GM23338 (cell line): ENCODE results near the gene DTHD1. TPM values are rescaled to one million over a fixed set of nuclear protein-coding genes. Genes with fewer than 3 reads are reported as not detected.

Experiments used
- ATAC-seq: fragments of 200-7000 bp; cut with Tn5 transposase; 3 replicates; pipeline ENCODE4 v1.9.1; 2020
- DNase-seq: peaks from one replicate; pipeline ENCODE4 v3.0.0-alpha.2; 2015; ENCODE audit warnings: low spot score
- H2AFZ ChIP-seq: fragments of 200-600 bp; sonication (generic); 2 replicates; pipeline ENCODE4 v1.8.0; 2016; ENCODE audit warnings: antibody characterized with exemption, mild to moderate bottlenecking, moderate library complexity
- H3F3A ChIP-seq: fragments of 200-600 bp; sonication (generic); replicated peaks from 2 replicates; pipeline ENCODE4 v1.8.0; 2017; ENCODE audit warnings: antibody characterized with exemption, mixed run types, low read depth
- H3K27ac ChIP-seq: fragments of 200-600 bp; sonication (generic); 2 replicates; pipeline ENCODE4 v1.6.1; 2016; ENCODE audit warnings: low read depth
- H3K27me3 ChIP-seq: fragments of 200-600 bp; sonication (generic); 2 replicates; pipeline ENCODE4 v1.8.0; 2016; ENCODE audit warnings: mild to moderate bottlenecking, mixed run types, moderate library complexity; ENCODE audit not compliant: insufficient read depth
- H3K36me3 ChIP-seq: fragments of 200-600 bp; sonication (generic); 2 replicates; pipeline ENCODE4 v1.8.0; 2016; ENCODE audit warnings: mild to moderate bottlenecking; ENCODE audit not compliant: insufficient read depth
- H3K4me1 ChIP-seq: fragments of 200-600 bp; sonication (generic); 2 replicates; pipeline ENCODE4 v1.8.0; 2016; ENCODE audit warnings: mild to moderate bottlenecking, moderate library complexity; ENCODE audit not compliant: insufficient read depth
- H3K4me2 ChIP-seq: fragments of 200-600 bp; sonication (generic); 2 replicates; pipeline ENCODE4 v1.7.1; 2017; ENCODE audit warnings: mixed run types
- H3K4me3 ChIP-seq: fragments of 200-600 bp; sonication (generic); 2 replicates; pipeline ENCODE4 v1.6.1; 2016; ENCODE audit warnings: mixed run types
- H3K79me2 ChIP-seq: fragments of 200-600 bp; sonication (generic); replicated peaks from 2 replicates; pipeline ENCODE4 v1.8.0; 2017; ENCODE audit warnings: mild to moderate bottlenecking; ENCODE audit not compliant: insufficient read depth
- H3K9me2 ChIP-seq: fragments of 200-600 bp; sonication (generic); 2 replicates; pipeline ENCODE4 v1.8.0; 2017; ENCODE audit not compliant: insufficient read depth
- H4K20me1 ChIP-seq: fragments of 200-600 bp; sonication (generic); replicated peaks from 2 replicates; pipeline ENCODE4 v1.8.0; 2017; ENCODE audit warnings: mild to moderate bottlenecking; ENCODE audit not compliant: insufficient read depth
- H3K27ac Mint-ChIP-seq: 2 replicates; pipeline ENCODE4 v1.8.0; 2020; ENCODE audit warnings: inconsistent platforms, mild to moderate bottlenecking, moderate library complexity, mixed read lengths
- H3K27me3 Mint-ChIP-seq: 3 replicates; pipeline ENCODE4 v1.8.0; 2022; ENCODE audit warnings: low read depth, mild to moderate bottlenecking, moderate library complexity, mixed read lengths, inconsistent platforms; ENCODE audit not compliant: insufficient read depth, poor library complexity
- H3K36me3 Mint-ChIP-seq: 3 replicates; pipeline ENCODE4 v1.8.0; 2021; ENCODE audit warnings: low read depth, mild to moderate bottlenecking, inconsistent platforms, moderate library complexity, mixed read lengths
- H3K4me1 Mint-ChIP-seq: 3 replicates; pipeline ENCODE4 v1.8.0; 2020; ENCODE audit warnings: mild to moderate bottlenecking, inconsistent platforms, mixed read lengths
- H3K4me3 Mint-ChIP-seq: 3 replicates; pipeline ENCODE4 v1.8.0; 2021; ENCODE audit warnings: moderate library complexity, mild to moderate bottlenecking, inconsistent platforms, mixed read lengths
- H3K9me3 Mint-ChIP-seq: 3 replicates; pipeline ENCODE4 v1.8.0; 2020; ENCODE audit warnings: moderate library complexity, mild to moderate bottlenecking, inconsistent platforms, mixed read lengths
- EZH2 ChIP-seq: fragments of 200-600 bp; sonication (generic); IDR thresholded peaks from one replicate; pipeline ENCODE4 v1.8.0; 2017; ENCODE audit warnings: antibody characterized with exemption, mild to moderate bottlenecking, low read depth; ENCODE audit not compliant: unreplicated experiment
- STAT1 ChIP-seq: IDR thresholded peaks from one replicate; pipeline ENCODE4 v1.6.1; 2016; ENCODE audit warnings: antibody characterized with exemption; ENCODE audit not compliant: unreplicated experiment
- ZNF331 ChIP-seq: fragments of 250-450 bp; sonication (Bioruptor Pico); IDR thresholded peaks from 2 replicates; pipeline ENCODE4 v1.5.0; 2020; ENCODE audit warnings: low read depth, mild to moderate bottlenecking, moderate library complexity
- polyA plus RNA-seq: library from polyadenylated mRNA; unstranded; fragments of >200 nt; fragmentation: Nextera tagmentation; extraction: Ambion mirVana; gene quantifications from 2 replicates; pipeline ENCODE4 v1.2.1, GENCODE V29; 2016
- total RNA-seq: library from RNA; depleted of rRNA; stranded (reverse); fragments of >200 nt; shearing (Covaris generic); gene quantifications from 2 replicates; pipeline ENCODE4 v1.2.3, GENCODE V29; 2014
- TF ChIP-seq, protein P1 (sequence below), 2 experiments: fragments of 200-600 bp in 1 of 2; sonication (generic) in 1 of 2; conservative IDR thresholded peaks; 2 replicates each; pipeline versions ENCODE4 v1.5.1 to v1.6.1; 2016 to 2017; ENCODE audit warnings: antibody characterized with exemption in 2 of 2, low read depth in 2 of 2, mild to moderate bottlenecking in 2 of 2, moderate library complexity in 1 of 2
- TF ChIP-seq, protein P2 (sequence below): fragments of 250-450 bp; sonication (Bioruptor Pico); IDR thresholded peaks from 2 replicates; pipeline ENCODE4 v1.5.0; 2020; ENCODE audit warnings: mild to moderate bottlenecking, moderate library complexity
- TF ChIP-seq, protein P3 (sequence below): IDR thresholded peaks from one replicate; pipeline ENCODE4 v1.6.1; 2018; ENCODE audit warnings: antibody characterized with exemption; ENCODE audit not compliant: unreplicated experiment
- TF ChIP-seq, protein P4 (sequence below): IDR thresholded peaks from 2 replicates; pipeline ENCODE4 v1.6.1; 2016; ENCODE audit warnings: antibody characterized with exemption

DTHD1 gene
- total and polyA plus RNA-seq, 2 experiments from 2014 or later = not detected

DNA sequence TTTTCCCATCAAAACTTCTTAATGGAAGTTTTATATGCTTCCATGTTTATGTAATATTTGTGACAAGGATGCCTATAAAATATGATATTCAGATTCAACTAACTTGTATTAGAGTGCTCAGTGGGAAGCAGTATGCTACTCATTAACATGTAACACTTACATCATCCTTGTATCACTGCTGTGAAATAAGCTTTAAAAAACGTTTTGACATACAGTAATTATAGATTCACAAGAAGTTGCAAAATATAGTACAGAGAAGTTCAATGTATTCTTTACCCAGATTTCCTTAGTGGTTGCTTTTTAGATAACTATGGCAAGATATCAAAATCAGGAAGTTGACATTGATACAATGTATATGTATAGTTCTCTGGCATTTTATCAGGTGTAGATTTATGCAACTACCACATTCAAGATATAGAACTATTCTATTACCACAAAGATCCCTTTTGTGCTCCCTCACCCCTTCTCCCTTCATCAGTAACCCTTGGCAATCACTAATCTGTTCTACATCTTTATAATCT lies 56.3 kb downstream of the DTHD1 start:
- DNase-seq (no peak), ATAC-seq (no peak)
- no peaks in the 10 kb centered on the region for H3K9me2 ChIP-seq
- Mint-ChIP-seq H3K4me3 (no peak overlapping the region), H3K4me1 (no peaks in the 10 kb centered on the region), H3K36me3 (no peaks in the 10 kb centered on the region), H3K27ac (no peak overlapping the region), H3K9me3 (no peaks in the 10 kb centered on the region), H3K27me3 (no peaks in the 10 kb centered on the region)
- H4K20me1 ChIP-seq = no peaks in the 10 kb centered on the region
- no peaks in the 10 kb centered on the region for H3K4me1 ChIP-seq
- no peaks in the 10 kb centered on the region for H3F3A ChIP-seq
- no peak overlapping the region for H2AFZ ChIP-seq
- no peaks in the 10 kb centered on the region for H3K79me2 ChIP-seq
- H3K27me3 ChIP-seq = no peaks in the 10 kb centered on the region
- no peak overlapping the region for H3K4me3 ChIP-seq
- H3K27ac ChIP-seq = no peak overlapping the region
- no peaks in the 10 kb centered on the region for H3K36me3 ChIP-seq
- TF ChIP-seq STAT1 (no peak), EZH2 (no peak), ZNF331 (CRISPR knock-in tag) (no peak)
- TF ChIP-seq, protein P1, sequence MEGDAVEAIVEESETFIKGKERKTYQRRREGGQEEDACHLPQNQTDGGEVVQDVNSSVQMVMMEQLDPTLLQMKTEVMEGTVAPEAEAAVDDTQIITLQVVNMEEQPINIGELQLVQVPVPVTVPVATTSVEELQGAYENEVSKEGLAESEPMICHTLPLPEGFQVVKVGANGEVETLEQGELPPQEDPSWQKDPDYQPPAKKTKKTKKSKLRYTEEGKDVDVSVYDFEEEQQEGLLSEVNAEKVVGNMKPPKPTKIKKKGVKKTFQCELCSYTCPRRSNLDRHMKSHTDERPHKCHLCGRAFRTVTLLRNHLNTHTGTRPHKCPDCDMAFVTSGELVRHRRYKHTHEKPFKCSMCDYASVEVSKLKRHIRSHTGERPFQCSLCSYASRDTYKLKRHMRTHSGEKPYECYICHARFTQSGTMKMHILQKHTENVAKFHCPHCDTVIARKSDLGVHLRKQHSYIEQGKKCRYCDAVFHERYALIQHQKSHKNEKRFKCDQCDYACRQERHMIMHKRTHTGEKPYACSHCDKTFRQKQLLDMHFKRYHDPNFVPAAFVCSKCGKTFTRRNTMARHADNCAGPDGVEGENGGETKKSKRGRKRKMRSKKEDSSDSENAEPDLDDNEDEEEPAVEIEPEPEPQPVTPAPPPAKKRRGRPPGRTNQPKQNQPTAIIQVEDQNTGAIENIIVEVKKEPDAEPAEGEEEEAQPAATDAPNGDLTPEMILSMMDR (conservative IDR thresholded peaks at IDR 0.05; ENCODE audit: low read depth in 2 of 2) = no peak
- TF ChIP-seq, protein P2, sequence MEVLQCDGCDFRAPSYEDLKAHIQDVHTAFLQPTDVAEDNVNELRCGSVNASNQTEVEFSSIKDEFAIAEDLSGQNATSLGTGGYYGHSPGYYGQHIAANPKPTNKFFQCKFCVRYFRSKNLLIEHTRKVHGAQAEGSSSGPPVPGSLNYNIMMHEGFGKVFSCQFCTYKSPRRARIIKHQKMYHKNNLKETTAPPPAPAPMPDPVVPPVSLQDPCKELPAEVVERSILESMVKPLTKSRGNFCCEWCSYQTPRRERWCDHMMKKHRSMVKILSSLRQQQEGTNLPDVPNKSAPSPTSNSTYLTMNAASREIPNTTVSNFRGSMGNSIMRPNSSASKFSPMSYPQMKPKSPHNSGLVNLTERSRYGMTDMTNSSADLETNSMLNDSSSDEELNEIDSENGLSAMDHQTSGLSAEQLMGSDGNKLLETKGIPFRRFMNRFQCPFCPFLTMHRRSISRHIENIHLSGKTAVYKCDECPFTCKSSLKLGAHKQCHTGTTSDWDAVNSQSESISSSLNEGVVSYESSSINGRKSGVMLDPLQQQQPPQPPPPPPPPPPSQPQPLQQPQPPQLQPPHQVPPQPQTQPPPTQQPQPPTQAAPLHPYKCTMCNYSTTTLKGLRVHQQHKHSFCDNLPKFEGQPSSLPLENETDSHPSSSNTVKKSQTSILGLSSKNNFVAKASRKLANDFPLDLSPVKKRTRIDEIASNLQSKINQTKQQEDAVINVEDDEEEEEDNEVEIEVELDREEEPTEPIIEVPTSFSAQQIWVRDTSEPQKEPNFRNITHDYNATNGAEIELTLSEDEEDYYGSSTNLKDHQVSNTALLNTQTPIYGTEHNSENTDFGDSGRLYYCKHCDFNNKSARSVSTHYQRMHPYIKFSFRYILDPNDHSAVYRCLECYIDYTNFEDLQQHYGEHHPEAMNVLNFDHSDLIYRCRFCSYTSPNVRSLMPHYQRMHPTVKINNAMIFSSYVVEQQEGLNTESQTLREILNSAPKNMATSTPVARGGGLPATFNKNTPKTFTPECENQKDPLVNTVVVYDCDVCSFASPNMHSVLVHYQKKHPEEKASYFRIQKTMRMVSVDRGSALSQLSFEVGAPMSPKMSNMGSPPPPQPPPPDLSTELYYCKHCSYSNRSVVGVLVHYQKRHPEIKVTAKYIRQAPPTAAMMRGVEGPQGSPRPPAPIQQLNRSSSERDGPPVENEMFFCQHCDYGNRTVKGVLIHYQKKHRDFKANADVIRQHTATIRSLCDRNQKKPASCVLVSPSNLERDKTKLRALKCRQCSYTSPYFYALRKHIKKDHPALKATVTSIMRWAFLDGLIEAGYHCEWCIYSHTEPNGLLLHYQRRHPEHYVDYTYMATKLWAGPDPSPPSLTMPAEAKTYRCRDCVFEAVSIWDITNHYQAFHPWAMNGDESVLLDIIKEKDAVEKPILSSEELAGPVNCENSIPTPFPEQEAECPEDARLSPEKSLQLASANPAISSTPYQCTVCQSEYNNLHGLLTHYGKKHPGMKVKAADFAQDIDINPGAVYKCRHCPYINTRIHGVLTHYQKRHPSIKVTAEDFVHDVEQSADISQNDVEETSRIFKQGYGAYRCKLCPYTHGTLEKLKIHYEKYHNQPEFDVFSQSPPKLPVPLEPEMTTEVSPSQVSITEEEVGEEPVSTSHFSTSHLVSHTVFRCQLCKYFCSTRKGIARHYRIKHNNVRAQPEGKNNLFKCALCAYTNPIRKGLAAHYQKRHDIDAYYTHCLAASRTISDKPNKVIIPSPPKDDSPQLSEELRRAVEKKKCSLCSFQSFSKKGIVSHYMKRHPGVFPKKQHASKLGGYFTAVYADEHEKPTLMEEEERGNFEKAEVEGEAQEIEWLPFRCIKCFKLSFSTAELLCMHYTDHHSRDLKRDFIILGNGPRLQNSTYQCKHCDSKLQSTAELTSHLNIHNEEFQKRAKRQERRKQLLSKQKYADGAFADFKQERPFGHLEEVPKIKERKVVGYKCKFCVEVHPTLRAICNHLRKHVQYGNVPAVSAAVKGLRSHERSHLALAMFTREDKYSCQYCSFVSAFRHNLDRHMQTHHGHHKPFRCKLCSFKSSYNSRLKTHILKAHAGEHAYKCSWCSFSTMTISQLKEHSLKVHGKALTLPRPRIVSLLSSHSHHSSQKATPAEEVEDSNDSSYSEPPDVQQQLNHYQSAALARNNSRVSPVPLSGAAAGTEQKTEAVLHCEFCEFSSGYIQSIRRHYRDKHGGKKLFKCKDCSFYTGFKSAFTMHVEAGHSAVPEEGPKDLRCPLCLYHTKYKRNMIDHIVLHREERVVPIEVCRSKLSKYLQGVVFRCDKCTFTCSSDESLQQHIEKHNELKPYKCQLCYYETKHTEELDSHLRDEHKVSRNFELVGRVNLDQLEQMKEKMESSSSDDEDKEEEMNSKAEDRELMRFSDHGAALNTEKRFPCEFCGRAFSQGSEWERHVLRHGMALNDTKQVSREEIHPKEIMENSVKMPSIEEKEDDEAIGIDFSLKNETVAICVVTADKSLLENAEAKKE (CRISPR knock-in tag) = no peak
- TF ChIP-seq, protein P3, sequence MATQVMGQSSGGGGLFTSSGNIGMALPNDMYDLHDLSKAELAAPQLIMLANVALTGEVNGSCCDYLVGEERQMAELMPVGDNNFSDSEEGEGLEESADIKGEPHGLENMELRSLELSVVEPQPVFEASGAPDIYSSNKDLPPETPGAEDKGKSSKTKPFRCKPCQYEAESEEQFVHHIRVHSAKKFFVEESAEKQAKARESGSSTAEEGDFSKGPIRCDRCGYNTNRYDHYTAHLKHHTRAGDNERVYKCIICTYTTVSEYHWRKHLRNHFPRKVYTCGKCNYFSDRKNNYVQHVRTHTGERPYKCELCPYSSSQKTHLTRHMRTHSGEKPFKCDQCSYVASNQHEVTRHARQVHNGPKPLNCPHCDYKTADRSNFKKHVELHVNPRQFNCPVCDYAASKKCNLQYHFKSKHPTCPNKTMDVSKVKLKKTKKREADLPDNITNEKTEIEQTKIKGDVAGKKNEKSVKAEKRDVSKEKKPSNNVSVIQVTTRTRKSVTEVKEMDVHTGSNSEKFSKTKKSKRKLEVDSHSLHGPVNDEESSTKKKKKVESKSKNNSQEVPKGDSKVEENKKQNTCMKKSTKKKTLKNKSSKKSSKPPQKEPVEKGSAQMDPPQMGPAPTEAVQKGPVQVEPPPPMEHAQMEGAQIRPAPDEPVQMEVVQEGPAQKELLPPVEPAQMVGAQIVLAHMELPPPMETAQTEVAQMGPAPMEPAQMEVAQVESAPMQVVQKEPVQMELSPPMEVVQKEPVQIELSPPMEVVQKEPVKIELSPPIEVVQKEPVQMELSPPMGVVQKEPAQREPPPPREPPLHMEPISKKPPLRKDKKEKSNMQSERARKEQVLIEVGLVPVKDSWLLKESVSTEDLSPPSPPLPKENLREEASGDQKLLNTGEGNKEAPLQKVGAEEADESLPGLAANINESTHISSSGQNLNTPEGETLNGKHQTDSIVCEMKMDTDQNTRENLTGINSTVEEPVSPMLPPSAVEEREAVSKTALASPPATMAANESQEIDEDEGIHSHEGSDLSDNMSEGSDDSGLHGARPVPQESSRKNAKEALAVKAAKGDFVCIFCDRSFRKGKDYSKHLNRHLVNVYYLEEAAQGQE = no peak
- TF ChIP-seq, protein P4, sequence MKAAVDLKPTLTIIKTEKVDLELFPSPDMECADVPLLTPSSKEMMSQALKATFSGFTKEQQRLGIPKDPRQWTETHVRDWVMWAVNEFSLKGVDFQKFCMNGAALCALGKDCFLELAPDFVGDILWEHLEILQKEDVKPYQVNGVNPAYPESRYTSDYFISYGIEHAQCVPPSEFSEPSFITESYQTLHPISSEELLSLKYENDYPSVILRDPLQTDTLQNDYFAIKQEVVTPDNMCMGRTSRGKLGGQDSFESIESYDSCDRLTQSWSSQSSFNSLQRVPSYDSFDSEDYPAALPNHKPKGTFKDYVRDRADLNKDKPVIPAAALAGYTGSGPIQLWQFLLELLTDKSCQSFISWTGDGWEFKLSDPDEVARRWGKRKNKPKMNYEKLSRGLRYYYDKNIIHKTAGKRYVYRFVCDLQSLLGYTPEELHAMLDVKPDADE = no peak
- H3K4me2 ChIP-seq = no peak overlapping the region
